Measurements from ENCODE around the gene MAP4K1. TPM values are rescaled to one million over a fixed set of nuclear protein-coding genes. Genes with fewer than 3 reads are reported as not detected.
A peak's percentile ranks its signal among the peaks of the same experiment; 100 is the strongest.

The MAP4K1 gene
- total and polyA plus RNA-seq, 2 of the 13 experiments (the other 11 are each of a cell fraction or from before 2014, with no cell fraction given) = 0.24 to 0.89 TPM

- TF ChIP-seq HMGXB3 (CRISPR knock-in tag; IDR thresholded peaks at IDR 0.05; ENCODE audit: borderline replicate concordance) (peak; percentile 66; the same call in 1 of the 2 replicates), ZNF614 (CRISPR knock-in tag; IDR thresholded peaks at IDR 0.05; ENCODE audit: borderline replicate concordance) (0 out of 2 replicates have a peak, but pooled peaks have one; percentile 17), SNAPC2 (CRISPR knock-in tag; IDR thresholded peaks at IDR 0.05) (no peak), ZNF841 (CRISPR knock-in tag; IDR thresholded peaks at IDR 0.05; ENCODE audit: borderline replicate concordance) (no peak), RBM39 (IDR thresholded peaks at IDR 0.05; ENCODE audit: low read depth, low read length, poor library complexity, severe bottlenecking) (no peak), HOXD1 (CRISPR knock-in tag; IDR thresholded peaks at IDR 0.05) (no peak), ZSCAN20 (CRISPR knock-in tag; IDR thresholded peaks at IDR 0.05; ENCODE audit: borderline replicate concordance) (no peak), SATB2 (CRISPR knock-in tag; IDR thresholded peaks at IDR 0.05) (no peak), ZFY (CRISPR knock-in tag; IDR thresholded peaks at IDR 0.05) (no peak), PHB2 (IDR thresholded peaks at IDR 0.05; ENCODE audit: partially characterized antibody) (no peak), XBP1 (CRISPR knock-in tag; IDR thresholded peaks at IDR 0.05) (no peak), ZNF740 (CRISPR knock-in tag; IDR thresholded peaks at IDR 0.05) (no peak), ZNF224 (CRISPR knock-in tag; IDR thresholded peaks at IDR 0.05) (no peak), ZNF468 (CRISPR knock-in tag; IDR thresholded peaks at IDR 0.05) (no peak), HIC2 (CRISPR knock-in tag; IDR thresholded peaks at IDR 0.05; ENCODE audit: low read depth) (no peak), JUNB (CRISPR knock-in tag; IDR thresholded peaks at IDR 0.05; ENCODE audit: borderline replicate concordance) (no peak), SIN3A (IDR thresholded peaks at IDR 0.05; ENCODE audit: borderline replicate concordance, low read depth, low read length) (no peak), ZNF704 (CRISPR knock-in tag; IDR thresholded peaks at IDR 0.05; ENCODE audit: borderline replicate concordance) (no peak), ZNF558 (CRISPR knock-in tag; IDR thresholded peaks at IDR 0.05; ENCODE audit: borderline replicate concordance) (no peak), HOXA3 (CRISPR knock-in tag; IDR thresholded peaks at IDR 0.05) (no peak), ZNF570 (CRISPR knock-in tag; IDR thresholded peaks at IDR 0.05; ENCODE audit: borderline replicate concordance) (no peak), HCFC1 (IDR thresholded peaks at IDR 0.05; ENCODE audit: low read depth, low read length) (no peak), ZNF136 (CRISPR knock-in tag; IDR thresholded peaks at IDR 0.05; ENCODE audit: low read depth) (no peak)
These were observed 40.9 kb upstream of the MAP4K1 start (continued) for GRCh38 chr19:38658462-38659306.

All from HepG2 (cell line).